ENCODE data around the gene CHKA.

Gene CHKA

GRCh38 chr11:68076371-68077042, 44.7 kb downstream of the CHKA start:
- in situ Hi-C loops (cut with HindIII; ENCODE audit: low sequenced_read_pairs): no loop called here

- in situ Hi-C loops (cut with HindIII; ENCODE audit: low sequenced_read_pairs): no loop called here
Measured at GRCh38 chr11:68074584-68075352, 46.4 kb downstream of the CHKA start.

DNA sequence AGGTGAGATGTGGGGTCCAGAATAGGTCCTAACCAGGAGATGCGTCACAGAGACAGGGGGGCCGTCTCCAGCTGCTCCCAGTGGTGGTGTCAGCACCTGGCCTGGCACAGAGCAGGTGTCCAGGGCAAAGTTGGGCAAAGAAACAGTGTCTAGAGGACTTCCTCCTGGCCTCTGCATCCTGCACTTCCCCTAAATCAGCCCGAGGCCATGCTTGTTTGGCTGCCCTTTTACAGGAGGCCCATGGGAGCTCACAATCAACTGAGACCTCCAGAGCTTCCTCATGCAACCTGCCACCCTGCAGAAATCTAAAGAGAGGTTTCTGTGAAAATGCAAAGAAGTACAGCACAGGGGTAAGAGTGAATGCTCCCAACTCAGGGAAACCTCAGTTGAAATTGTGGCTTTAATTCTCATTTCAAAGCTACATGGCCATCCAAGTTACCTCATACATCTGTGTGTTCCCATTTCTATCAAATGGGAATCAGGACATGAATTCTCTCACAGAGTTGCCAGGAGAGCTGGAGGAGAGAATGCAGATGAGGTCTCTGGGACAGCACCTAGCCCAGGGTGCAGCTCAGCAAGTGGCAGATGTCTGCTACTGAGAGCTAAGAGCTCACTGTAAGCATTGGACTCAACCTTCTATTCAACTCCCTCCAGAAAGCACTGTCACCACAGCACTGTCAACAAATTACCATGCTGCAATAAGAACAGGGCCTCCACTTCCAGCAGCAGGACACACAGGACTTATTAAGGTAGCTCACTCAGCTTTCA, 49.7 kb downstream of the CHKA start:
- in situ Hi-C loops (cut with HindIII; ENCODE audit: low sequenced_read_pairs): no loop called here

- in situ Hi-C loops (cut with HindIII; ENCODE audit: low sequenced_read_pairs): no loop called here
Measured at GRCh38 chr11:68067991-68068390, 53.2 kb downstream of the CHKA start.

DNA sequence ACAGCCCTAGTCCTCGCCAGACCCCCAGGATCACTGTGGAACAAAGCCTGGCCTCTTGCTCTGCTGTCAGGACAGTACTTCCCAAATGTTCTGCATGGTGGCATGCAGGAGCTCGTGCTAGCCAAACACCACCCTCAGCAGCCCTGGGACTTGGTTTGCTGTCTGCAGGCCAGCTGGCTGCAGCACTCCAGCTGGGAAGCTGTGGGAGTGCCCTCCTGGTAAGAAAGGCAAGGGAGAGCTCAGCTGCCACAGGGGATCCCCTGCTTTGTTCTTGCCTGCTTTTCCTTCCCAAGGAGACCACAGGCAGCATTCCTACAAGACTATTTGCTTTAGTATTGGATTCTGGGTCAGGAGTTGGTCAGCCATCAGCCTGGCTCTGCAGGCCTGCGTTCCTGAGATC, 54.4 kb downstream of the CHKA start:
- in situ Hi-C loops (cut with HindIII; ENCODE audit: low sequenced_read_pairs): no loop called here

- in situ Hi-C loops (cut with HindIII; ENCODE audit: low sequenced_read_pairs): no loop called here
Measured at GRCh38 chr11:68065841-68066240, 55.3 kb downstream of the CHKA start.

DNA sequence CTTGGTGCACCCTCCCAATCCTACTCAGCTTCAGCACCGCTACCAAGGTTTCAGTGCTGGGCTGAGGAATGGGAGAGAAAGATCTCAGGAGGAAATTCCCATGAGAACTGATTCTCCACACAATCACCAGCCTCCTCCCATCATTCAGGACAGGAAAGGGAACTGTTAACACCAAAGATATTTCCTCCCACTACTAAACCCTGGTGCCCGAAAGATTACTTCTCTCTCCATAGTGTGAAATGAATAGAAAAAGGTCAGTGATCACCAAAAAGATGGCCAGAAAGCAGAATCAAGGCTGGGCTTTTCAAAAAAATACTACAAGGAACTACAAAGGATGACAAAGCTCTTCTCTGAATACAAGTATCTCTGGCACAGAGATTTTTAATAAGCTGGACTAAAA, 56.3 kb downstream of the CHKA start:
- in situ Hi-C loops (cut with HindIII; ENCODE audit: low sequenced_read_pairs): no loop called here

DNA sequence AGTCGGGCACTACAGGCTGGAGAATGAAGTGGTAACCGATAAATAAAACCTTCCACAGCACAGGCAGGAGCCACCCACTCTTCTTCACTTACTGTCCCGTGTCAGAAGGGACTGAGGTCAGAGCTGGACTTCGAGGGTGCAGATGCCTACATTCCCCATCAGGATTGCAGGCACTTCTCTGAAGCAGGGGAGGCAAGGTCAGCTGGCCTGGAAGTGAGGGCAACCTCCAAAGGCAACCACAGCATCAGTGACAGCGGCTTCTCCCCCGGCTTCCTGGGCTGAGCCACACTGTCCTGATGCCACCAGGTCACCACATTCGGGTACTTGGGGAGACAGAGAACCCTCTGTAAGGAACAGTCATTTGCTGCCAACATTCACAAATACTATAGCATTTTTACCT, 59.7 kb downstream of the CHKA start:
- in situ Hi-C loops (cut with HindIII; ENCODE audit: low sequenced_read_pairs): no loop called here

DNA sequence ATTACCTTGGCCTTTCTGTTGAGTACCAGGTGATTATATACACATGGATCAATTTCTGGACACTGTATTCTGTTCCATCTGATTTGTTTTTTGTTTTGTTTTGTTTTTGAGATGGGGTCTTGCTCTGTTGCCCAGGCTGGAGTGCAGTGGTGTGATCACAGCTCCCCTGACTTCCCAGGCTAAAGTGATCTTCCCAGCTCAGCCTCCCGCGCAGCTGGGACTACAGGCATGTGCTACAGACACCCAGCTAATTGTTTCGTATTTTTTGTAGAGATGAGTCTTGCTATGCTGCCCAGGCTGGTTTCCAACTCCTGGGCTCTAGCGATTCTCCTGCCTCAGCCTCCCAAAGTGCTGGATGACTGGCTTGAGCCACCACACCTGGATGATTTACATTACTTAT, 63.4 kb downstream of the CHKA start:
- in situ Hi-C loops (cut with HindIII; ENCODE audit: low sequenced_read_pairs): no loop called here

DNA sequence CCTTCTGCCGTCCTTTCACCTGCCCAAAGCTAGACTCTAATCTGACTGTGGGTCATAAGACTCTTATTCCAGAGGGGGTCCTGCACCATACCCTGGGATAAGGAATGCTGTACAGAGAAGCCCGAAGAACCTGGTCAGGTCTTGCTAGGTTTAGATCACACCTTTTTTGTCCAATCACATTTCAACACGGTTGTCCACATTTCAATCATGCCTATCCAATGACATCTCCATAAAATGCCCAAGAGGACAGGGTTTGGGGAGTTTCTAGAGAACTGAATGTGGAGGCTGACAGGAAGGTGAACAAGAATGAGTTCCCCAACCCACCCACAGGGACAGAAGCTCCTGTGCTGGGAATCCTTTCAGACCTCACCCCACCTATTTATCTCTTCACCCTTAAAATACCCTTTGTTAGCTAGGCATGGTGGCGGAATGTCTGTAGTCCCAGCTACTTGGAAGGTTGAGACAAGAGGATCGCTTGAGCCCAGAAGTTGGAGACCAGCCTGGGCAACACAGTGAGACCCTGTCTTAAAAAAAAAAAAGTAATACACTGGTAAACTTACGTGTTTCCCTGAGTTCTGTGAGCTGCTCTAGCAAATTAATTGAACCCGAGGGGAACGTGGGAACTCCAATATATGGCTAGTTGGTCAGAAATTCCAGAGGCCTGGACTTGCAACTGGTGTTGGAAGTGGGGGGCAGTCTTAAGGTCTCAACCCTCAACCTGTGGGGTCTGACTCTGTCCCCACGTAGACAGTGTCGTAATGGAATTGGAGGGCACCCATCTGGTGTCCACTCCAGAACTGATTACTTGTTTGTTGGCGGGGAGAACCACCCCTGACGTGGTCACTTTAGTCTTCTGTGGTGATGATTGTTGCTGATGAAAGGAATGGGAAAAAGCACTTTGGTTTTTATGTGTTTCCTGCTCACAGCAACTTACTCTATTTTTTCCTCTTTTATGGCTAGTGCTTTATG, 64.6 kb downstream of the CHKA start:
- in situ Hi-C loops (cut with HindIII; ENCODE audit: low sequenced_read_pairs): no loop called here

- in situ Hi-C loops (cut with HindIII; ENCODE audit: low sequenced_read_pairs): no loop called here
Measured at GRCh38 chr11:68053981-68054812, 67.0 kb downstream of the CHKA start.

DNA sequence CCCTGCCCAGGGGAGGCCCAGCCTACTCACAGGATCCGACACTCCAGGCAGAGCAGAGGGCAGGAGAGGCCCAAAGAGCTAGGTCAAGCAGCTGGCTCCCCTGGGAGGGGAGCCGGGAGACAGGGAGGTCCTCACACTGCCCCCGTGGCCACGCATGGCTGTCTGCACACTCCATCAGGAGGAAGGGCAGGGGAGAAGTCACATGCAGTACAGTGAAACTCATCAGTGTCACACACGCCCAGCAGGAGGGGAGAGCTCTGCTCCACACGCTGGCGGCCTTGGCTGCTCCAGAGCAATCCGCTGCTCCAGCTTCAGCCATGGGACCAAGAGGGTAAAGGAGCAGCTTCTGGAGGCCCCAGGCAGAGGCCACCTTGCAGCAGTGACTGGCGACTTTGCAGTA, 68.1 kb downstream of the CHKA start:
- in situ Hi-C loops (cut with HindIII; ENCODE audit: low sequenced_read_pairs): no loop called here

DNA sequence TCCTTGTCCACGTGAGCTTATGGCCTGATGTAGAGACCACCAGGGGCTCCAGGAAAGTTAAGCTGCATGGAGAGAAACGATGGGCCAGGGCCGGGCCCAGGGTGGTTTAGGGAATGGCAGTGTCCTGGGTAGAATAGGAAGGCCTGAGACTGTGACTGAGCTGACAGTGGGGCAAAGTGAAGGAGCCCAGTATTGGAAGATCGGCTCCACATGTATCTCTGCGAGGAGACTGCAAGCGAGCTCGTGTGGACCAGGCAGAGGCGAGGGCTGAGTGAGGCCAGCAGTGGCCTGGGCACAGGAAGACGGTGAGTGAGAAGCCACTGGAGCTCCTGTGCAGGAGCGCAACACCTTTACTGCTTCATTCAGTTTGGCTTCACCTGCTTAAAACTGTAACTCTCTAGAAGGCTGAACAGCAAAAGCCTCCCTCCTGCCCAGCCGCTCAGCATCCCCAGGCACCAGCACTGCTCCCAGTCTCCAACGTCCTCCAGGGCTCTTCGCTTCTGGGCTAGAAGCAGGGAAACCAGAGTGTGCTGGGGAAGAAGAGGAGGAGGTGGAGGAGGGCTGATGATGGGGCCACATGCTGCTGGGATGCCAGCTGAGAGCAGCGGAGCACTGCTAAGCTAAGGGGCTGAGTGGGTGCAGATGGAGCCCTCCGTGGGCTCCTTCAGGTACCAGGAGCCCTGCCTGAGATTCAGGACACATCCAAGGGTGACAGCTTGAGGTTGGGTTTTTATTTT, 68.9 kb downstream of the CHKA start:
- in situ Hi-C loops (cut with HindIII; ENCODE audit: low sequenced_read_pairs): no loop called here

DNA sequence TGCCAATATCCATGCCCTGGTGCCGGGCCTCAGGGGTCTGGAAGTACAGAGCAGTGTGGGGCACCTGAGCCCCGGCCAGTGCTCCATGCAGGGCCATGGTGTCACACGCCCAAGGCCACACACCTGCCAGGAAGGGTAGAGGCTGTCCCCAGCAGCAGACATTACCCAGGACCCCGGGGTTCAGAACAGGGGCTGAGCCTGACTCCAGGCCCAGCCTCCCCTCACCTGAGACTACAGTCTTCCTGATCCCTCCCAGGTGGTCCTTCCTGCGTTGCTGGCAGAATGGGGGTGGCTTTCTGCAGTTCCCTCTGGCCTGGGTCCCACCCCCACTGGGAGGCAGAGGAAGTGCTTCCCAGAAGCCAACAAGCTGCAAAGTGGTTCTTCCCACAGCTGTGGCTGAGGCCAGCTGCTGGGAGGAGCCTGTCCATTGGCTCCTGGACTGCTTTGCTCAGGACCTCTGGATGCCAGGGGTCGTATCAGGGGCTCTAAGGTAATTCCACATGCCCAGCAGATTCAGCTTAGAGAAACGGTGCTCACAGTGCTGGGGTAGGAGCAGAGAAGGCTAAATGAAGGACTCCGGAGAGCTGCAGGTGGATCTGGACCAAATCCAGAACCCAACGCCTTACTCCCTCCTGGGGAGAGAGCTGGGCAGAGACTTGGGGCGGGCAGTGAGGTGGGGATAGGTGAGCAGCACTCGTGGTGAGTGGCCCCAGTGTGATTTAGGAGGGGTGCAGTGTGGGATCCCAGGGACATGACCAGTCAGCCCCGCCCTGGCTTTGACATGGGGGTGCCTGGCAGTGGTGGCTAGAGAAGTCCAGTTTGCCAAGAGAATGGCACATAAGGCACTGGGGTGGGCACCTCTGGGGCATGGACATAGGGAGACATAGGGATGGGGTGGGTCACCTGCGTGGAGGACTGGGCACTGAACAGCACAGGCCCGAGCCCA, 69.7 kb downstream of the CHKA start:
- in situ Hi-C loops (cut with HindIII; ENCODE audit: low sequenced_read_pairs): no loop called here

- in situ Hi-C loops (cut with HindIII; ENCODE audit: low sequenced_read_pairs): no loop called here
Measured at GRCh38 chr11:68050371-68050841, 70.8 kb downstream of the CHKA start.

GRCh38 chr11:68049509-68050370, 71.4 kb downstream of the CHKA start:
- in situ Hi-C loops (cut with HindIII; ENCODE audit: low sequenced_read_pairs): no loop called here

All from endothelial cell of hepatic sinusoid (primary cell).